Measurements from ENCODE around the gene NAPB.

NAPB gene

DNA sequence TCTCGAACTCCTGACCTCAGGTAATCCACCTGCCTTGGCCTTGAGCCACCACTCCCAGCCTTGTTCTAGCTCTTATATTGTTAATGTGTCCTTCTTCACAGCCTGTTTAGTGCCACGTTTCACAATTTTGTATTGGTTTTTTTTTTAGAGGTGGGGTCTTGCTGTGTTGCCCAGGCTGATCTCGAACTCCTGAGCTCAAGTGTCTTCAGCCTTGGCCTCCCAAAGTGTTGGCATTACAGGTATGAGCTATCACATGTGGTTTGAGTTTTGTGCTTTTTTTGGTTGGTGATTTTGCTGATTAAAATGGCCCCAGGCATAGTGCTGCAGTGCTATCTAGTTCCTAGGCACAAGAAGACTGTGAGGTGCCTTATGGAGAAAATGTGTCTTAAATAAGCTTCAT, 12.3 kb upstream of the NAPB start:
- no peak overlapping the region for H3K4me3 ChIP-seq (ENCODE audit: low read depth, low read length)
- TF ChIP-seq, protein P1, sequence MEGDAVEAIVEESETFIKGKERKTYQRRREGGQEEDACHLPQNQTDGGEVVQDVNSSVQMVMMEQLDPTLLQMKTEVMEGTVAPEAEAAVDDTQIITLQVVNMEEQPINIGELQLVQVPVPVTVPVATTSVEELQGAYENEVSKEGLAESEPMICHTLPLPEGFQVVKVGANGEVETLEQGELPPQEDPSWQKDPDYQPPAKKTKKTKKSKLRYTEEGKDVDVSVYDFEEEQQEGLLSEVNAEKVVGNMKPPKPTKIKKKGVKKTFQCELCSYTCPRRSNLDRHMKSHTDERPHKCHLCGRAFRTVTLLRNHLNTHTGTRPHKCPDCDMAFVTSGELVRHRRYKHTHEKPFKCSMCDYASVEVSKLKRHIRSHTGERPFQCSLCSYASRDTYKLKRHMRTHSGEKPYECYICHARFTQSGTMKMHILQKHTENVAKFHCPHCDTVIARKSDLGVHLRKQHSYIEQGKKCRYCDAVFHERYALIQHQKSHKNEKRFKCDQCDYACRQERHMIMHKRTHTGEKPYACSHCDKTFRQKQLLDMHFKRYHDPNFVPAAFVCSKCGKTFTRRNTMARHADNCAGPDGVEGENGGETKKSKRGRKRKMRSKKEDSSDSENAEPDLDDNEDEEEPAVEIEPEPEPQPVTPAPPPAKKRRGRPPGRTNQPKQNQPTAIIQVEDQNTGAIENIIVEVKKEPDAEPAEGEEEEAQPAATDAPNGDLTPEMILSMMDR (IDR thresholded peaks at IDR 0.05; ENCODE audit: control insufficient read depth, extremely low read depth, insufficient read depth), result no peak
- DNase-seq (ENCODE audit: low read depth), result no peak

DNA sequence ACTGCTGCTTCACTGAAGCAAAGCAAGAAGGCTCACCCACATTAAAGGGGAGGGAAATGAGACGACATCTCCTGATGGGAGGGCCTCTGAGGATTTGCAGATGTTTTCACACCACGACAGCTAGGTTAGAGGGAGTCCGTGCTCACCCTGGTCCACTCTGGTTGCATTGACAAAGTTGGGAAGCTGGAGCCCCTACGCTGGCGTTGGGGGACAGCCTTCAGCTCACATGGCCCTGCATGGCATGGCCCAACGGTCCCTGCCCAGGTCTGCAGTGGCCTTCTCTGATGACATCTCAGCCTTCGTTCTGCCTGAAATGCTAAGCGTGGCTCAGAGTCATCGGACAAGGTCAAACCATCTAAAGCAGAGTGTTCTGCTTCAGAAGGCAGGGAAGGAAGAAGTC, 3.8 kb upstream of the NAPB start:
- no peak for DNase-seq (ENCODE audit: low read depth)
- H3K4me3 ChIP-seq (ENCODE audit: low read depth, low read length), result no peak overlapping the region
- TF ChIP-seq, protein P1 (IDR thresholded peaks at IDR 0.05; ENCODE audit: control insufficient read depth, extremely low read depth, insufficient read depth), result no peak

DNA sequence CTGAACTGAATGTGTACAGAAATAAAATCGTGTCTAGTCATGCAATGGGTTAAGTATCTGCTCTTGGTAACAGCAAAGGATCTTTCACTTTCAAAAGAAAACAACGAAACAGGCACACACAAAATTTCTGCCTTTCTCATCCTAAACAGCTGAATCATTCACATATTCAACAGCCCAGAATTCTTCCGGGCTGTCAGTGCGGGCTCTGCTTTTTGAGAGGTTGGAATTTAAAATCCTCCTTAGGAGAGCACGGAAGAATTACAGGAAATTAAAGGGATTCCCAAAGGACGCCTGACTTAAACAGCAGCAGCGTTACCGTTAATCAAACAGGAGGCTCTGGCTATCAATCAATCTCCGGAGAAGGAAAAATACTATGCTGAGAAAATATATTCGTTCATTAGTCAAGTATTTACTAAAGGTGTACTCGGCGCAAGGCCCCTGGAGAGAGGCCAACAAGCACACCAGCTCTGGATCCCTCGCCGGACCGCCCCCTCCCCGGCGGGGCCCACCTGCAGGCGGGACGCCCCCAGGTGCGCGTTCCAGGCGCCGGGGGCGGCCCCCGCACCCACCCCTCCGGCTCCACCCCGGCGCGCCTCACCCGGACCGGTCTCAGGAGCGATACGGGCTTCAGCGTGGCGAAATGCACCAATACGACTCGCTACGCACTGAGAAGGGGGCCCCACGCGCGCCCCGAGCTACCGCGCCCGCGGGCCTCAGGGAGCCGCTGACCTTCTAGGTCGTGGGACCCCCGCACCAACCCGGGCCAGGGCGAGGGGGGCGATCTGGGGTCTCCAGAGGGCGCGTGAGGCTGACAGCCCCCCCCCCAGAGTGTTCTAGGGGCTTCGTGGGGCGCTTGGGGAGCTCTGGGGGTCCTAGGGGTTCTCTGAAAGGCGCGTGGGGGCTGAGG, 1.0 kb downstream of the NAPB start:
- TF ChIP-seq, protein P1 (IDR thresholded peaks at IDR 0.05; ENCODE audit: control insufficient read depth, extremely low read depth, insufficient read depth), result no peak
- peak overlapping the region; percentile 98 for H3K4me3 ChIP-seq (ENCODE audit: low read depth, low read length)
- peak; percentile 19 for DNase-seq (ENCODE audit: low read depth)

DNA sequence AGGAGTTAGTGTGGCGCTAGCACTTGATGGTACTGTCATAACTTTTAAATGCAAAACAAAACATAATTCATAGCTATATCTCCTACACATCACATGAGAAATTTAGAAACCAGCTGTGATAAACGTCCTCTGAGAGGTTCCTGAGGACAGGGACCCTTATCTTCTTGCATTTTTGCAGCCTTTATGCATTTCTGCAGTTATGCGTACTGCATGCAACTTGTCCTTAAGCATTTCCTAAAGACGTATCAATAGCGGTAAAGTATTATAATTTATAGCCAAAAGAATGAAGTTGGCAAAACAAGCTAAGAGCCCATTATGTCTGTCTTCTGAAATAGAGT, 1.7 kb downstream of the NAPB start:
- H3K4me3 ChIP-seq (ENCODE audit: low read depth, low read length), result no peak overlapping the region
- TF ChIP-seq, protein P1 (IDR thresholded peaks at IDR 0.05; ENCODE audit: control insufficient read depth, extremely low read depth, insufficient read depth), result no peak
- no peak for DNase-seq (ENCODE audit: low read depth)

DNA sequence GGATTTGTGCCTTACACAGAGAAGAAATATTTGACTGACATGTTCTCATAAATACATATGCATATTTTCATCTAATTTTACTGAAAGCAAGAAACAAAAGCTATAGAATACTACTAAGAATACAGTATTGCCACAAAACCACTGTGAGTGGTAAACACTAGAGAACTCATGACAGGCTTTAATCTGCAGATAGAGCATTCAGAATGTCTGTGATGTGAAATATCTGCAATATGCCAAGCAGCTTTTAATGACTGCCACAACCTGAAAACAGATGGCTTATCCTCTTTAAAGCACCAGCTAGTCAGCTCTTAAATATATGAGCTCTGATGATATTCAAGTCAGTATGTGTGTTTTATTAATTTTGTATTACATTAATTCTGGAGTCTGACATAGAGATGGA, 3.4 kb downstream of the NAPB start:
- TF ChIP-seq, protein P1 (IDR thresholded peaks at IDR 0.05; ENCODE audit: control insufficient read depth, extremely low read depth, insufficient read depth), result no peak
- DNase-seq (ENCODE audit: low read depth), result no peak
- no peak overlapping the region for H3K4me3 ChIP-seq (ENCODE audit: low read depth, low read length)

DNA sequence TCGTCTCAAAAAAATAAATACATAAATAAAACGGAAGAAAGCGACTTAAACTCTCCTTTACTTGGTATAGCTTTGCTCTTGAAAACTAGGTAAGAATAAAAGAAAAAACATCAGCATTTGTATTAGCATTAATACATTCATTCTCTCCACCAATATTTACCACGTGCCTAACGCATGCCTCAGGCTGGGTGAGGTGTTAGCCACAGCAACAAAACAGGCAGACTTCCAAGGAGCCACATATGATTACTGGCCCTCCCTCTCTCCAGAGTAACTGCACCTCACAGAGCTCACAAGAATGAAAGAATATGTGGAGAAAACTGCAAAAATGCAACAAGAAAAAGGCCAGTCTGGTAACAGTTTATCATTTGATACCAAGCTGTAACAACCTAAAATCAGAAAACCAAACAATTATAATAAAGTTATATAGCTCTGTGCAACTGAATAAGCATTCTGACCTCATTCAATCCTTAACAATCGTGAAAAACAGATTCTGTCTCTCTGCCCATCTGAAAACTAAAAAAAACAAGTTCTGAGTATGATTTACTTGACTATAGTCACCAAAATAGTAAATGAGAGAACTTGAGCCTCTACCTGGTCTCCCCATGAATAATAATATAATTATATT, 5.2 kb downstream of the NAPB start:
- TF ChIP-seq, protein P1 (IDR thresholded peaks at IDR 0.05; ENCODE audit: control insufficient read depth, extremely low read depth, insufficient read depth), result no peak
- DNase-seq (ENCODE audit: low read depth), result no peak

More for the DNA sequence above, 5.2 kb downstream of the NAPB start:
- H3K4me3 ChIP-seq (ENCODE audit: low read depth, low read length), result no peak overlapping the region

Measured in LNCaP clone FGC (cell line).